ENCODE results near the gene SNX20. TPM values are rescaled to one million over a fixed set of nuclear protein-coding genes. Genes with fewer than 3 reads are reported as not detected.

The SNX20 gene
- total and polyA plus RNA-seq, 2 donors (not counting 3 experiments of a cell fraction or from before 2014, with no cell fraction given), result not detected

GRCh38 chr16:50688083-50688482 lies 7.0 kb upstream of the SNX20 start:
- DNase-seq (ENCODE audit: low read depth, low spot score), result no peak
- Histone ChIP-seq H4K20me1 (replicated peaks; ENCODE audit: control insufficient read depth, extremely low read depth, insufficient read depth, low read length) (no peaks in the 10 kb centered on the region), H3K9ac (replicated peaks; ENCODE audit: extremely low read depth, insufficient read depth, low read length) (no peak overlapping the region), H3K27me3 (ENCODE audit: control insufficient read depth in 2 of 2, insufficient read depth in 2 of 2, low read length in 2 of 2) (no peaks in the 10 kb centered on the region), H3K9me1 (replicated peaks; ENCODE audit: control insufficient read depth, extremely low read depth, insufficient read depth, low read length) (no peaks in the 10 kb centered on the region), H2AFZ (ENCODE audit: low read depth, low read length) (no peak overlapping the region), H3K9me3 (replicated peaks; ENCODE audit: control insufficient read depth, insufficient read depth, low read length) (no peaks in the 10 kb centered on the region), H3K27ac (ENCODE audit: insufficient read depth, low read depth, low read length) (no peak overlapping the region), H3K4me3 (replicated peaks in 1 of 3; ENCODE audit: insufficient read depth in 1 of 3, low read depth in 1 of 3, low read length in 3 of 3) (no peak overlapping the region), H3K36me3 (ENCODE audit: control insufficient read depth in 2 of 2, extremely low read depth in 1 of 2, insufficient read depth in 2 of 2, low read length in 2 of 2) (no peaks in the 10 kb centered on the region), H3K4me2 (ENCODE audit: insufficient read depth, low read length) (no peak overlapping the region), H3K4me1 (ENCODE audit: control insufficient read depth, extremely low read depth, insufficient read depth, low read length) (no peaks in the 10 kb centered on the region), H3K79me2 (ENCODE audit: control insufficient read depth, insufficient read depth, low read length) (no peaks in the 10 kb centered on the region)
- TF ChIP-seq MYC (IDR thresholded peaks at IDR 0.05; ENCODE audit: low read depth, low read length) (no peak), POLR2AphosphoS5 (IDR thresholded peaks at IDR 0.05; ENCODE audit: insufficient read depth, low read depth, low read length) (no peak), JUN (IDR thresholded peaks at IDR 0.05; ENCODE audit: borderline replicate concordance, insufficient read depth, insufficient read length, low read depth) (no peak), GATA2 (IDR thresholded peaks at IDR 0.05; ENCODE audit: insufficient read depth, insufficient read length, low read depth, low read length) (no peak), CTCF (IDR thresholded peaks at IDR 0.05; ENCODE audit: extremely low read depth in 1 of 2, insufficient read depth in 1 of 2, low read depth in 1 of 2, low read length in 2 of 2) (no peak), EZH2 (IDR thresholded peaks at IDR 0.05; ENCODE audit: borderline replicate concordance, low read depth, low read length, severe bottlenecking) (no peak)
- TF ChIP-seq, protein P1, sequence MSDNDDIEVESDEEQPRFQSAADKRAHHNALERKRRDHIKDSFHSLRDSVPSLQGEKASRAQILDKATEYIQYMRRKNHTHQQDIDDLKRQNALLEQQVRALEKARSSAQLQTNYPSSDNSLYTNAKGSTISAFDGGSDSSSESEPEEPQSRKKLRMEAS (IDR thresholded peaks at IDR 0.05; ENCODE audit: insufficient read depth, insufficient read length), result no peak
- intact Hi-C loops (cut with micrococcal nuclease) (no loop called here), dilution Hi-C loops (cut with MboI; ENCODE audit: extremely low pct_ligation_motif_present, low sequenced_read_pairs) (no loop called here)
- BruUV-seq (replicated peaks), result no TSS peak
- ChIA-PET CTCF (interaction anchor here (1.4 kb wide), 1 partner anchor 23 kb away, joined by 6 read pairs; no protein-coding TSS in a partner anchor), POLR2A (no interaction called here)
- no peak for FAIRE-seq
